AG10803 (cell line): ENCODE data around the gene NPHP4.

ENCODE experiments used
- DNase-seq: peaks from one replicate; pipeline ENCODE4 v3.0.0; 2010; ENCODE audit warnings: low read depth
- H3K4me3 ChIP-seq: 2 replicates; pipeline ENCODE4 v1.5.1; 2011; ENCODE audit warnings: mild to moderate bottlenecking, low read length, control low read depth
- CTCF ChIP-seq: conservative IDR thresholded peaks from 2 replicates; pipeline ENCODE4 v1.5.1; 2011; ENCODE audit warnings: mild to moderate bottlenecking, low read length, control low read depth, inconsistent platforms

NPHP4 gene

DNA sequence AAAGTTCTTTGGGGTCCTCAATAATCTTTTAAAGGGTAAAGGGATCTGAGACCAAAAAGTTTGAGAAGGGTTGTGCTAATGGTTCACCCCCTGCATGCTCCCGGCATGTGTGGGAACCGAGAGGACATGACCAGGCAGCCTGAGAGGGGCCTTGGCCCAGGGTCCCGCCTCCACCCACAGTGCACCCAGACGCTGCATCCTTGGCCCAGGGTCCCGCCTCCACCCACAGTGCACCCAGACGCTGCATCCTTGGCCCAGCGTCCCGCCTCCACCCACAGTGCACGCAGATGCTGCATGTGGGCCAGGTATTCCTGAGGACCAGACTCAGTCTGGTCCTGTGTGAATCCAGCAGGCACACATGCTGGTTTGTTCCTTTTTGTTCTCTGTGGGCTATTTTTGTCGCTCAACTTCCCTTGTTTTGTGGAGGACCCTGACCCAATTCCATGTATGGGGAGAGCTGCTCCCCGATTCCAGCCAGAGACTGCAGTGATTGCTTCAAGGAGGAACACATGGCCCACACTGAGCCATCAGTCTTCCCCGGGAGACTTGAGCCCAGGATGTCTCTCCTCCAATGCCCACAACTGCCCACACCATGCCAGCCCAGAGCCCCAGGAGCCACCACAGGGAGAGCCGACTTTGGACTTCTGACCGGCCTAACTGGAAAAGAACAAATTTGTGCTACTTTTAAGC is 3.5 kb downstream of the NPHP4 start:
- no peak overlapping the region for H3K4me3 ChIP-seq
- TF ChIP-seq CTCF: no peak
- no peak for DNase-seq

DNA sequence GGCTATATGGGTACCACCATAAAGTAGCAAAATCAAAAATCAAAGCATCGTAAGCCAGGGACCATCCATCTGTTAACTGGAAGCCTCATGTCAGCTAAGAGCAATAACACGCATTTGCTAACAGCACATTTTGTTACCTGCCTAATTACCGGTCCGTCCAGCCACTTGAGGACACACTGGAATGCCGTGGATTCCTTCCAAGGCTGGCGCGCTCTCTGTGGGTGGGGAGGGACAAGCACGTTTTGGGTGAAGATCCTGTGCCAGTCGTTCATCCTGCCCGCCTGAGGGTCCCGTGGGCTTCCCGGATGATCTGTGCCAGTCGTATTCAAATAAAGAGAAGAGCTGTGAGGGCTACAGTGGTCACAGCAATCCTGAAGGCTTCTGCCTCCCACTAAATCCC is 6.2 kb downstream of the NPHP4 start:
- no peak for DNase-seq
- H3K4me3 ChIP-seq: no peak overlapping the region
- TF ChIP-seq CTCF: no peak

GRCh38 chr1:5985250-5985649 is 7.0 kb downstream of the NPHP4 start:
- DNase-seq: no peak
- TF ChIP-seq CTCF: no peak

DNA sequence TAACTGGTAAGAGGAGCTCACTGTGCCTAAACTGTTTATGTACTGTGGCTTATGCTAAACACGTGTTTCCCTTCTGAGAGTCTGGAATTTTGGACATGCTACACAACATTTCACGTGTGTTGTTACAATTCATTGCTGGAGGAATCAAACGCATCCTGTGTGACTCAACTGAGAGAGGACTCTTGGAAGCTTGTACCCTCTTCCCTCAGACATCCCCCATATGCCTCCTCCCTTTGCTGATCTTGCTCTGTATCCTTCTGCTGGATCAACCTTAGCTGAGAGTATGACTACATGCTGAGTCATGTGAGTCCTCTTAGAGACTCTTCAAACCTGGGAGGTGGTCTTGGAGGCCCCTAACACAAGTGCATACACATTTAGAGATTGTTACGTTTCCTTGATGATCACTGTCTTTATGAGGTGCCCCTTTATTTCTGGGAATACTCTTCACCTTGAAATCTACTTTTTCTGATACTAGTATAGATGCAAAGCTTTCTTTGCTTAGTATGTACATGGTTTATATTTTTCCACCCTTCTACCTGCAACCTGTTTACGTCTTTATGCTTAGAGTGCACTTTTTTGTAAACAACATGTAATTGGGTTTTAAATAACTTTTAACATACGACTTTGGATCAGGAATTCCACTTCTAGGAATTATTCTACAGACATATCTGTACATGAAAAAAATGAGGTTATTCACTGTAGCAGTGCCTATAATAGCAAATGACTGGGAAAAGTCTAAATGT is 8.7 kb downstream of the NPHP4 start:
- DNase-seq: peak; percentile 86
- TF ChIP-seq CTCF: no peak
- H3K4me3 ChIP-seq: no peak overlapping the region

More at GRCh38 chr1:5985250-5985649, 7.0 kb downstream of the NPHP4 start:
- H3K4me3 ChIP-seq: no peak overlapping the region

DNA sequence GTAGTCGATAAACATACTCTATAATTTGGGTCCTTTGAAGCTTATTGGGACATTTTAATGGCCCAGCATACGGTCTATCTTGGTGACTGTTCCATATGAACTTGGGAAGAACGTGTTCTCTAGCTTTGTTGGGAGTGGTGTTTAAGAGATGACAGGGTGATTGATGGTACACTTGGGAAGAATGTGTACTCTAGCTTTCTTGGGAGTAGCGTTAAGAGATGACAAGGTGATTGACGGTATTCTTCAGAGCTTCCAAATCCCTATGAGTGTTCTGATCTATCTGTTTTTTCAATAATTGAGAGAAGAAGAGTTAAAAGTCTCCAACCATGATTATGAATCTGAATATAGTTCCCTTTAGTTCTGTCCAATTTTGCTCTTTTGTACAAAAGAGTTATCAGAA is 9.4 kb downstream of the NPHP4 start:
- DNase-seq: peak; percentile 47
- no peak overlapping the region for H3K4me3 ChIP-seq

GRCh38 chr1:5982276-5982675 is 9.9 kb downstream of the NPHP4 start:
- no peak for TF ChIP-seq CTCF
- DNase-seq: no peak

More for the DNA sequence above, 9.4 kb downstream of the NPHP4 start:
- TF ChIP-seq CTCF: no peak

GRCh38 chr1:5981009-5981380 is 11.2 kb downstream of the NPHP4 start:
- DNase-seq: no peak
- TF ChIP-seq CTCF: no peak
- H3K4me3 ChIP-seq: no peak overlapping the region

More at GRCh38 chr1:5982276-5982675, 9.9 kb downstream of the NPHP4 start:
- H3K4me3 ChIP-seq: no peak overlapping the region
